Neural cell (in vitro differentiated cells): ENCODE measurements around the gene NDUFV2. TPM values are rescaled to one million over a fixed set of nuclear protein-coding genes. Genes with fewer than 3 reads are reported as not detected.

Source experiments
- H2AFZ ChIP-seq: fragments of 200-600, 300-800 bp; sonication (generic), shearing (Covaris generic); 2 replicates; pipeline ENCODE4 v1.6.0; 2014; ENCODE audit warnings: low read depth, mild to moderate bottlenecking, antibody characterized with exemption, low read length, moderate library complexity
- H3F3A ChIP-seq: fragments of 200-600 bp; shearing (Covaris generic); 2 replicates; pipeline ENCODE4 v1.6.1; 2016; ENCODE audit warnings: mild to moderate bottlenecking, moderate library complexity, mixed read lengths, antibody characterized with exemption, low read length; ENCODE audit not compliant: insufficient read depth, poor library complexity, severe bottlenecking
- H3K27ac ChIP-seq: fragments of 200-600, 300-800 bp; sonication (generic), shearing (Covaris generic); 2 replicates; pipeline ENCODE4 v1.5.1; 2014; ENCODE audit warnings: mild to moderate bottlenecking, low read length, moderate library complexity
- H3K27me3 ChIP-seq: fragments of 300-800, 200-600 bp; sonication (generic), shearing (Covaris generic); 2 replicates; pipeline ENCODE4 v1.6.0; 2014; ENCODE audit warnings: mild to moderate bottlenecking, low read depth, low read length, moderate library complexity; ENCODE audit not compliant: insufficient read depth
- H3K36me3 ChIP-seq: fragments of 300-800, 200-600 bp; sonication (generic), shearing (Covaris generic); 2 replicates; pipeline ENCODE4 v1.5.1; 2014; ENCODE audit warnings: mild to moderate bottlenecking, antibody characterized with exemption, low read length, moderate library complexity; ENCODE audit not compliant: insufficient read depth
- H3K4me2 ChIP-seq: fragments of 300-800, 200-600 bp; sonication (generic), shearing (Covaris generic); 2 replicates; pipeline ENCODE4 v1.6.0; 2014; ENCODE audit warnings: mild to moderate bottlenecking, low read length
- H3K4me3 ChIP-seq: fragments of 300-800, 200-600 bp; sonication (generic), shearing (Covaris generic); 2 replicates; pipeline ENCODE4 v1.5.1; 2014; ENCODE audit warnings: mild to moderate bottlenecking, low read length, moderate library complexity
- H3K79me2 ChIP-seq: fragments of 200-600 bp; shearing (Covaris generic); replicated peaks from 2 replicates; pipeline ENCODE4 v1.6.0; 2014; ENCODE audit warnings: mild to moderate bottlenecking, low read length, moderate library complexity; ENCODE audit not compliant: insufficient read depth
- H3K9ac ChIP-seq: fragments of 300-800, 200-600 bp; sonication (generic), shearing (Covaris generic); 2 replicates; pipeline ENCODE4 v1.6.1; 2016; ENCODE audit warnings: mild to moderate bottlenecking, low read length, mixed read lengths
- H3K9me2 ChIP-seq: fragments of 200-600 bp; shearing (Covaris generic); 2 replicates; pipeline ENCODE4 v1.6.1; 2016; ENCODE audit warnings: mild to moderate bottlenecking, low read length, mixed read lengths; ENCODE audit not compliant: insufficient read depth
- H3K9me3 ChIP-seq: fragments of 200-600, 300-800 bp; sonication (generic), shearing (Covaris generic); 2 replicates; pipeline ENCODE4 v1.6.1; 2016; ENCODE audit warnings: mild to moderate bottlenecking, mixed run types, low read length, moderate library complexity, mixed read lengths
- H4K20me1 ChIP-seq: fragments of 200-600 bp; shearing (Covaris generic); 2 replicates; pipeline ENCODE4 v1.6.1; 2016; ENCODE audit warnings: mild to moderate bottlenecking, mixed run types; ENCODE audit not compliant: insufficient read depth
- CTCF ChIP-seq: fragments of 450-650 bp; IDR thresholded peaks from 2 replicates; pipeline ENCODE4 v1.5.1; 2014; ENCODE audit warnings: antibody characterized with exemption, mild to moderate bottlenecking, moderate library complexity; ENCODE audit not compliant: poor library complexity, severe bottlenecking
- EP300 ChIP-seq: fragments of 450-650 bp; conservative IDR thresholded peaks from 2 replicates; pipeline ENCODE4 v1.6.1; 2014; ENCODE audit warnings: antibody characterized with exemption, mild to moderate bottlenecking, moderate library complexity; ENCODE audit not compliant: poor library complexity, severe bottlenecking
- EZH2 ChIP-seq: fragments of 200-600, 300-800 bp; shearing (Covaris generic), sonication (generic); IDR thresholded peaks from 2 replicates; pipeline ENCODE4 v1.6.1; 2014; ENCODE audit warnings: antibody characterized with exemption, low read length, borderline replicate concordance, mild to moderate bottlenecking; ENCODE audit not compliant: insufficient read depth, poor library complexity, severe bottlenecking
- MXI1 ChIP-seq: fragments of 450-650 bp; conservative IDR thresholded peaks from 2 replicates; pipeline ENCODE4 v1.6.1; 2014; ENCODE audit warnings: antibody characterized with exemption, mild to moderate bottlenecking; ENCODE audit not compliant: poor library complexity, severe bottlenecking
- POLR2AphosphoS5 ChIP-seq: IDR thresholded peaks from 2 replicates; pipeline ENCODE4 v1.6.1; 2012
- RAD21 ChIP-seq: fragments of 450-650 bp; conservative IDR thresholded peaks from 2 replicates; pipeline ENCODE4 v1.6.1; 2014; ENCODE audit warnings: antibody characterized with exemption, mild to moderate bottlenecking, moderate library complexity
- SMC3 ChIP-seq: fragments of 450-650 bp; conservative IDR thresholded peaks from 2 replicates; pipeline ENCODE4 v1.6.1; 2014; ENCODE audit warnings: antibody characterized with exemption, mild to moderate bottlenecking, moderate library complexity; ENCODE audit not compliant: poor library complexity
- TAF1 ChIP-seq: IDR thresholded peaks from 2 replicates; pipeline ENCODE4 v1.6.1; 2012; ENCODE audit warnings: low read depth
- polyA plus RNA-seq: library from polyadenylated mRNA; depleted of rRNA; stranded (reverse); fragments of >200 nt; gene quantifications from 2 replicates; pipeline ENCODE4 v1.2.3, GENCODE V29; 2014
- TF ChIP-seq, protein P1 (sequence below): IDR thresholded peaks from 2 replicates; pipeline ENCODE4 v1.6.1; 2012; ENCODE audit warnings: borderline replicate concordance

The NDUFV2 gene
- polyA plus RNA-seq, 1 donor from 2014 or later = 285 TPM

GRCh38 chr18:9101730-9102507 lies 580 bp upstream of the NDUFV2 start:
- Histone ChIP-seq H3K36me3 (no peaks in the 10 kb centered on the region), H3F3A (peaks cover 3% of the 10 kb centered on the region), H3K79me2 (peaks cover 42% of the 10 kb centered on the region), H2AFZ (peak overlapping the region; percentile 94), H3K27ac (peak overlapping the region; percentile 91), H3K9me3 (no peaks in the 10 kb centered on the region), H3K4me2 (peak overlapping the region; percentile 97), H3K4me3 (peak overlapping the region; percentile 70), H3K27me3 (no peaks in the 10 kb centered on the region), H4K20me1 (peaks cover 2% of the 10 kb centered on the region), H3K9me2 (no peaks in the 10 kb centered on the region), H3K9ac (peak overlapping the region; percentile 92)
- no peak for TF ChIP-seq SMC3
- TF ChIP-seq CTCF = no peak
- TF ChIP-seq RAD21 = no peak
- TF ChIP-seq MXI1 = no peak
- no peak for TF ChIP-seq POLR2AphosphoS5
- no peak for TF ChIP-seq EP300
- TF ChIP-seq EZH2 = no peak
- TF ChIP-seq, protein P1, sequence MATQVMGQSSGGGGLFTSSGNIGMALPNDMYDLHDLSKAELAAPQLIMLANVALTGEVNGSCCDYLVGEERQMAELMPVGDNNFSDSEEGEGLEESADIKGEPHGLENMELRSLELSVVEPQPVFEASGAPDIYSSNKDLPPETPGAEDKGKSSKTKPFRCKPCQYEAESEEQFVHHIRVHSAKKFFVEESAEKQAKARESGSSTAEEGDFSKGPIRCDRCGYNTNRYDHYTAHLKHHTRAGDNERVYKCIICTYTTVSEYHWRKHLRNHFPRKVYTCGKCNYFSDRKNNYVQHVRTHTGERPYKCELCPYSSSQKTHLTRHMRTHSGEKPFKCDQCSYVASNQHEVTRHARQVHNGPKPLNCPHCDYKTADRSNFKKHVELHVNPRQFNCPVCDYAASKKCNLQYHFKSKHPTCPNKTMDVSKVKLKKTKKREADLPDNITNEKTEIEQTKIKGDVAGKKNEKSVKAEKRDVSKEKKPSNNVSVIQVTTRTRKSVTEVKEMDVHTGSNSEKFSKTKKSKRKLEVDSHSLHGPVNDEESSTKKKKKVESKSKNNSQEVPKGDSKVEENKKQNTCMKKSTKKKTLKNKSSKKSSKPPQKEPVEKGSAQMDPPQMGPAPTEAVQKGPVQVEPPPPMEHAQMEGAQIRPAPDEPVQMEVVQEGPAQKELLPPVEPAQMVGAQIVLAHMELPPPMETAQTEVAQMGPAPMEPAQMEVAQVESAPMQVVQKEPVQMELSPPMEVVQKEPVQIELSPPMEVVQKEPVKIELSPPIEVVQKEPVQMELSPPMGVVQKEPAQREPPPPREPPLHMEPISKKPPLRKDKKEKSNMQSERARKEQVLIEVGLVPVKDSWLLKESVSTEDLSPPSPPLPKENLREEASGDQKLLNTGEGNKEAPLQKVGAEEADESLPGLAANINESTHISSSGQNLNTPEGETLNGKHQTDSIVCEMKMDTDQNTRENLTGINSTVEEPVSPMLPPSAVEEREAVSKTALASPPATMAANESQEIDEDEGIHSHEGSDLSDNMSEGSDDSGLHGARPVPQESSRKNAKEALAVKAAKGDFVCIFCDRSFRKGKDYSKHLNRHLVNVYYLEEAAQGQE = no peak
- no peak for TF ChIP-seq TAF1

- Histone ChIP-seq H3K4me3 (peak overlapping the region; percentile 70), H3K4me2 (peak overlapping the region; percentile 76), H4K20me1 (peaks cover 5% of the 10 kb centered on the region), H3K79me2 (peaks cover 57% of the 10 kb centered on the region), H3K9ac (peak overlapping the region; percentile 92), H3K27me3 (no peaks in the 10 kb centered on the region), H3K27ac (peak overlapping the region; percentile 91), H2AFZ (no peak overlapping the region), H3F3A (peaks cover 3% of the 10 kb centered on the region), H3K36me3 (no peaks in the 10 kb centered on the region), H3K9me3 (no peaks in the 10 kb centered on the region), H3K9me2 (no peaks in the 10 kb centered on the region)
- TF ChIP-seq RAD21 (peak; percentile 27), MXI1 (no peak), EP300 (no peak), POLR2AphosphoS5 (no peak), SMC3 (no peak), EZH2 (no peak)
- TF ChIP-seq, protein P1 = no peak
Measured at GRCh38 chr18:9103376-9103873, 926 bp downstream of the NDUFV2 start.
